Retinal pigment epithelial cell (primary cell): ENCODE data around the gene AGBL4.

Experiments
- DNase-seq: peaks from one replicate; pipeline ENCODE4 v3.0.0-alpha.2; 2010; ENCODE audit warnings: low read depth
- H3K4me3 ChIP-seq: 2 replicates; pipeline ENCODE4 v1.5.1; 2011; ENCODE audit warnings: mild to moderate bottlenecking, low read length, control low read depth, moderate library complexity
- TF ChIP-seq, protein P1 (sequence below): conservative IDR thresholded peaks from 2 replicates; pipeline ENCODE4 v1.5.1; 2011; ENCODE audit warnings: low read depth, low read length, control low read depth, inconsistent platforms

Gene AGBL4

DNA sequence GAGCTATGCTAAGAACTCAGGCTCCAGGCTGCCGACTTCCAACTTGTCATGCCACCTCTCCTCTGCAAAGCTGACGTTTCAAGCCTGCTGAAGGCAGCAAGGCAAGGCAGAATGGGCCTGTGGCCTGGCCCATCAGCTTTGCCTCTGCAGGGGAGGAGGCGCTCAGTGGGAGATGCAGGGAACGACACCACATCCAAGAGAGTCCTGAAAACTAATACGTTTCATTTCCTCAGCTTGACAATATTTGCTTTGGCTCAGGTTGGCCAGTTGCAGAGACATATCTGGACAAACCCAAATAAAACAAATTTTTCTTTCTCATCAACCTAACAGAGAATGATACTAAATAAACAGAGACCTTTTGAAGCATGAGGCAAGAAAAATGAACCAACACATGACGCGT, 1282.4 kb downstream of the AGBL4 start:
- TF ChIP-seq, protein P1, sequence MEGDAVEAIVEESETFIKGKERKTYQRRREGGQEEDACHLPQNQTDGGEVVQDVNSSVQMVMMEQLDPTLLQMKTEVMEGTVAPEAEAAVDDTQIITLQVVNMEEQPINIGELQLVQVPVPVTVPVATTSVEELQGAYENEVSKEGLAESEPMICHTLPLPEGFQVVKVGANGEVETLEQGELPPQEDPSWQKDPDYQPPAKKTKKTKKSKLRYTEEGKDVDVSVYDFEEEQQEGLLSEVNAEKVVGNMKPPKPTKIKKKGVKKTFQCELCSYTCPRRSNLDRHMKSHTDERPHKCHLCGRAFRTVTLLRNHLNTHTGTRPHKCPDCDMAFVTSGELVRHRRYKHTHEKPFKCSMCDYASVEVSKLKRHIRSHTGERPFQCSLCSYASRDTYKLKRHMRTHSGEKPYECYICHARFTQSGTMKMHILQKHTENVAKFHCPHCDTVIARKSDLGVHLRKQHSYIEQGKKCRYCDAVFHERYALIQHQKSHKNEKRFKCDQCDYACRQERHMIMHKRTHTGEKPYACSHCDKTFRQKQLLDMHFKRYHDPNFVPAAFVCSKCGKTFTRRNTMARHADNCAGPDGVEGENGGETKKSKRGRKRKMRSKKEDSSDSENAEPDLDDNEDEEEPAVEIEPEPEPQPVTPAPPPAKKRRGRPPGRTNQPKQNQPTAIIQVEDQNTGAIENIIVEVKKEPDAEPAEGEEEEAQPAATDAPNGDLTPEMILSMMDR = no peak
- no peak overlapping the region for H3K4me3 ChIP-seq
- no peak for DNase-seq

DNA sequence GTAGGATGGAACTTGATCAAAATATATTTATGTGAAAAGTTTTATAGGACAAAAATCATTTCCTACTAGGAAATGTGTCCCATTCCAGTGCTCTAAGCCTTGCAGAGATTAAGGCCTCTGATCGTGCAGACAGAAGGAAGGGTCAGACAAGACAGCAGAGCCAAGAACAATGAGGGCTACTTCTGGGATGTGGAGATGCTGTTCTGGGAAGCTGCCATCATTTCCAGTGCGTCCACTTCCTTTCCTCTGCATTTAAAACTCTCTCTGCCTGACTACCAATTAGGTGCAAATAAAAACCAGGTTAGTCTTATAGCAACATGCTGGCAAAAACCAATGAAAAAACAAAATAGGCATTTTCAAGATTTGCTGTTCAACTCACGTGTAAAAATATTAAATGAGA, 1283.1 kb downstream of the AGBL4 start:
- DNase-seq = no peak
- no peak overlapping the region for H3K4me3 ChIP-seq
- TF ChIP-seq, protein P1 = no peak

DNA sequence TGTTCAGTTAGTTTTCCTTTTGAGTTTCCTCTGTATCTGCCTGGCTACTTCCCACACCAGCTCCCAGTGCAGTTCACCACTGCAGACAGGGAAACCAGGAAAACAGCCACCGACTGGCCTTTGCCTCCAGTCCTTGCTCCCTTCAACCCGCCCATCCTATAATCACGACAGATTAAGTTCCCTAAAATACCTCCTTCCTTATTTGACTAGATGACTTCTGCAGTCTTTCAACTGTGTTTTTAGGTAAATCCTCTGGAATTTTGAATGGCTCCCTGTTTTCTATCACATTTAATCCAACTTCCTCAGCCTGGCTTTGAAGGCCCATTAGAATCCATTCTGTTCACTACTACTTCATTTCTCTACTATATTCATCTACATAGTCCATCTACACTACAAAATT, 1284.7 kb downstream of the AGBL4 start:
- no peak overlapping the region for H3K4me3 ChIP-seq
- TF ChIP-seq, protein P1 = no peak
- no peak for DNase-seq

DNA sequence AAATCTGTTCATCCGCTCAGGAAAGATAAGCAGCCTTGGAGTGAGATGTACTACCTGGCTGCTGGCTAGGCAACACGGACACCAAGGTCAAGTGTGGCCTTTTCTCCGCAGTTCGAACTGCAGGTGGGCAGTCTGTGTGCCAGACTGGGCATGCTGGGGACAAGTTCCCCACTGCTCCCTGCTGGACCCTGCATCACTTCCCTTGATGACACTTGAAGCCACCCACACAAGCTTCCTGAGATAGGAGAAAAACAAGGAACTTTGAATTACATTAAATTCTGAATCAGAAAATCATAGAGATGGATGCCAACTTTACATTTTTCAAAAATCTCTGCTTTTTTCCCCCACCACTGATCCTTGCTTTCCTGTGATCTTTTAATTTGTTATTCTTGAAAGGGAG, 1285.4 kb downstream of the AGBL4 start:
- H3K4me3 ChIP-seq = no peak overlapping the region
- TF ChIP-seq, protein P1 = no peak
- no peak for DNase-seq

DNA sequence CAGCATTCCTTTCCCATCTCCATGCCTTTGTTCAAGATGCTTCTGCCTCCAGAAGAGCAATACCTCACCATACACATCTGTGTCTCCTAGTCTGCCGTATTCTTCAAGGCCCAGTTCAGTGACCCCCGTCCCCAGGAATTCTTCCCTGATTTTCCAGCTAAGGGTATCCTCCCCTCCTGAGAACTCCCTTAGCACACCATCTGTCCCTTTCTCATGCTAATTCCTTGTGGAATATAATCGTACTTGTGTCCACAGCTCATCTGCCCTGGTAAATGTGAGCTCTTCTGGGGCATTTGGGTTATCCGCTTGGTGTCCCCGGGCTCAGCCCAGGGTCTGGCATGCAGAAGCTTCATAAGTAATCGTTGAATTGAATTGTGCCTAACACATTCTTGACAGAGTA, 1288.0 kb downstream of the AGBL4 start:
- no peak overlapping the region for H3K4me3 ChIP-seq
- TF ChIP-seq, protein P1 = no peak
- DNase-seq = no peak

DNA sequence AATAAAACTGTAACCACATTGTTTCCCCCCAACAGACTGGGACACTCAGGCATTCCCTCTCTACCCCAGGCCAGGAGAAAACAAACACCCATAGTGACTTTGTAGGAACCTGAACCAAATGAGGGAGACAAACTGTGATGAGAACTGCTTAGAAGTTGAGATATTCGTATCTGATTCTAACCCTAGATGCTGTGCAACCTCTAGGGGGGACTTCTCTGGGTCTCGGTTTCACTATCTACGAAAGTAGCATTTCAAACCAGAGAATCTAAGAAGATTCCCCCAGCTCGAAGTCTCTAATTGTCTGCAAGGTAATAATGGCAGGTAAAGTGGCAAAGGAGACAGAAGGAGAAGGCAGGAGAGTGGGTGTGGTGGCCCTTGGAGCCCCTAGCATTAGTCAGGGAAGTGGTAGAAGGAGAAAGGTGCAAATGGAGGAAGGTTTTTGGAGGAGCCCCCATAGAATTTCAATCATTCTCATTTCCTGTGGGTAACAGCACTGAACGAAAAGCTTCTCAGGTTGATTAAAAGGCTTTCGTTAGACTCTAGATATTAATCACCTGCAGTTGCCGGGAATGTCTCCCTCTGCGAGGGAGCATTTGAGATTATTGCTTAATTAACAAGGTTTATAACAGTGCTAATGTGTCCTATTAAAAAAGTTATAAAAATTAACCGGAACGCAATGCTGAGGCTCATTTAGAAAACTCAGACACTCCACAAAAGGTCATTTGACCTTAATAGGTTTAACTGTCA, 1293.4 kb downstream of the AGBL4 start:
- H3K4me3 ChIP-seq = no peak overlapping the region
- DNase-seq = no peak
- TF ChIP-seq, protein P1 = no peak

DNA sequence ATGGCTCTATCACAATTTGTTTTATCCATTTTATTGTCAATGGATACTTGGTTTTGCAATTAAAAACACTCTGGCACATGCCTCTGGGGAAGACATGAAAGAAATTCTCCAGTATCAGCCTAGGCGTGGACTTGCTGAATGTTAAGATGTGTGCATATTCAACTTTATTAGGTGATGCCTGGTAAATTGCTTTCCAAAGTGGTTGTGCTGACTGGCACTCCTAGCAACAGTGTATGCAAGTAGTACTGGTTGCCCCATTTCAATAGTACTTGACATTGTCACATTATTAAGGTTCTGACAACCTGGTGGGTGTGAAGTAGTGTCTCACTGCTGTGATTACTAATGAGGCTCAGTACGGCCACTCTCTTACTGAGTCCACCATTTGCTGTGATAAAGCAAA, 1295.2 kb downstream of the AGBL4 start:
- H3K4me3 ChIP-seq = no peak overlapping the region
- DNase-seq = no peak
- TF ChIP-seq, protein P1 = no peak
